GM23338 (cell line): ENCODE data around the gene BTN3A1.

Experiments used
- CREB1 ChIP-seq: fragments of 250-450 bp; sonication (Bioruptor Pico); IDR thresholded peaks from 2 replicates; pipeline ENCODE4 v1.5.0; 2020; ENCODE audit warnings: low read depth, mild to moderate bottlenecking, moderate library complexity
- EZH2 ChIP-seq: fragments of 200-600 bp; sonication (generic); IDR thresholded peaks from one replicate; pipeline ENCODE4 v1.8.0; 2017; ENCODE audit warnings: antibody characterized with exemption, mild to moderate bottlenecking, low read depth; ENCODE audit not compliant: unreplicated experiment
- POLR2AphosphoS5 ChIP-seq: IDR thresholded peaks from 2 replicates; pipeline ENCODE4 v1.6.1; 2016; ENCODE audit warnings: antibody characterized with exemption, low read depth
- REST ChIP-seq: IDR thresholded peaks from one replicate; pipeline ENCODE4 v1.6.1; 2018; ENCODE audit warnings: antibody characterized with exemption; ENCODE audit not compliant: unreplicated experiment
- TF ChIP-seq, protein P1 (sequence below), 2 experiments: fragments of 200-600 bp in 1 of 2; sonication (generic) in 1 of 2; conservative IDR thresholded peaks; 2 replicates each; pipeline versions ENCODE4 v1.5.1 to v1.6.1; 2016 to 2017; ENCODE audit warnings: antibody characterized with exemption in 2 of 2, low read depth in 2 of 2, mild to moderate bottlenecking in 2 of 2, moderate library complexity in 1 of 2

DNA sequence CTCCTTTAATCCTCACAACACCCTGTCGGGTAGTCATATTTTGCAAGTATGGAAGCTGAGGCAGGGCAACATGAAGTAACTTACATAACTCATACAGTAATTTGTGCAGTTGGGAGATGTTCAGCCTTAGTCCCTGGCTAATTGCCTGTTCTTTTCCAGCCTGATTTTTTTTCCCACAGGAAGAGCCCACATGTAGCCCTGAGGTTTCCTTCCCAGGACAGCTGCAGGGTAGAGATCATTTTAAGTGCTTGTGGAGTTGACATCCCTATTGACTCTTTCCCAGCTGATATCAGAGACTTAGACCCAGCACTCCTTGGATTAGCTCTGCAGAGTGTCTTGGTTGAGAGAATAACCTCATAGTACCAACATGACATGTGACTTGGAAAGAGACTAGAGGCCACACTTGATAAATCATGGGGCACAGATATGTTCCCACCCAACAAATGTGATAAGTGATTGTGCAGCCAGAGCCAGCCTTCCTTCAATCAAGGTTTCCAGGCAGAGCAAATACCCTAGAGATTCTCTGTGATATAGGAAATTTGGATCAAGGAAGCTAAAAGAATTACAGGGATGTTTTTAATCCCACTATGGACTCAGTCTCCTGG is 50.7 kb downstream of the BTN3A1 start:
- TF ChIP-seq POLR2AphosphoS5 (no peak), EZH2 (no peak), CREB1 (CRISPR knock-in tag) (no peak), REST (no peak)
- TF ChIP-seq, protein P1, sequence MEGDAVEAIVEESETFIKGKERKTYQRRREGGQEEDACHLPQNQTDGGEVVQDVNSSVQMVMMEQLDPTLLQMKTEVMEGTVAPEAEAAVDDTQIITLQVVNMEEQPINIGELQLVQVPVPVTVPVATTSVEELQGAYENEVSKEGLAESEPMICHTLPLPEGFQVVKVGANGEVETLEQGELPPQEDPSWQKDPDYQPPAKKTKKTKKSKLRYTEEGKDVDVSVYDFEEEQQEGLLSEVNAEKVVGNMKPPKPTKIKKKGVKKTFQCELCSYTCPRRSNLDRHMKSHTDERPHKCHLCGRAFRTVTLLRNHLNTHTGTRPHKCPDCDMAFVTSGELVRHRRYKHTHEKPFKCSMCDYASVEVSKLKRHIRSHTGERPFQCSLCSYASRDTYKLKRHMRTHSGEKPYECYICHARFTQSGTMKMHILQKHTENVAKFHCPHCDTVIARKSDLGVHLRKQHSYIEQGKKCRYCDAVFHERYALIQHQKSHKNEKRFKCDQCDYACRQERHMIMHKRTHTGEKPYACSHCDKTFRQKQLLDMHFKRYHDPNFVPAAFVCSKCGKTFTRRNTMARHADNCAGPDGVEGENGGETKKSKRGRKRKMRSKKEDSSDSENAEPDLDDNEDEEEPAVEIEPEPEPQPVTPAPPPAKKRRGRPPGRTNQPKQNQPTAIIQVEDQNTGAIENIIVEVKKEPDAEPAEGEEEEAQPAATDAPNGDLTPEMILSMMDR (conservative IDR thresholded peaks at IDR 0.05; ENCODE audit: low read depth in 2 of 2): no peak
